HepG2 (cell line): ENCODE results near the gene COMMD8. TPM values are rescaled to one million over a fixed set of nuclear protein-coding genes. Genes with fewer than 3 reads are reported as not detected.

Experiments
- BRCA1 ChIP-seq: sonication (generic); formaldehyde crosslinking; IDR thresholded peaks from 2 replicates; pipeline ENCODE4 v1.4.0; 2020; ENCODE audit warnings: missing genetic modification reagents
- DPF2 ChIP-seq: sonication (generic); formaldehyde crosslinking; IDR thresholded peaks from 2 replicates; pipeline ENCODE4 v1.4.0; 2020; ENCODE audit warnings: mild to moderate bottlenecking, low read depth, missing genetic modification reagents, borderline replicate concordance
- ELK4 ChIP-seq: sonication (generic); formaldehyde crosslinking; IDR thresholded peaks from 2 replicates; pipeline ENCODE4 v1.9.0; 2021; ENCODE audit warnings: missing genetic modification reagents, borderline replicate concordance
- GABPB1 ChIP-seq: IDR thresholded peaks from 2 replicates; pipeline ENCODE4 v1.6.1; 2016; ENCODE audit warnings: mild to moderate bottlenecking, missing genetic modification reagents, moderate library complexity, missing compliant biosample characterization
- HNF4A ChIP-seq: sonication (generic); formaldehyde crosslinking; IDR thresholded peaks from 2 replicates; pipeline ENCODE4 v1.4.0; 2020; ENCODE audit warnings: missing genetic modification reagents
- MED1 ChIP-seq: sonication (generic); formaldehyde crosslinking; IDR thresholded peaks from 2 replicates; pipeline ENCODE4 v1.4.0; 2020; ENCODE audit warnings: missing genetic modification reagents
- MZF1 ChIP-seq: sonication (generic); formaldehyde crosslinking; IDR thresholded peaks from 2 replicates; pipeline ENCODE4 v1.8.1; 2023; ENCODE audit warnings: mild to moderate bottlenecking, missing genetic modification reagents, borderline replicate concordance
- NCOA1 ChIP-seq: sonication (generic); formaldehyde crosslinking; IDR thresholded peaks from 2 replicates; pipeline ENCODE4 v1.9.0; 2021; ENCODE audit warnings: missing genetic modification reagents
- NFRKB ChIP-seq: fragments of 450-650 bp; IDR thresholded peaks from 2 replicates; pipeline ENCODE4 v1.6.1; 2017
- PRDM10 ChIP-seq: sonication (generic); formaldehyde crosslinking; IDR thresholded peaks from 2 replicates; pipeline ENCODE4 v1.4.0; 2020; ENCODE audit warnings: low read depth, missing genetic modification reagents
- RELA ChIP-seq: sonication (generic); formaldehyde crosslinking; IDR thresholded peaks from 2 replicates; pipeline ENCODE4 v1.4.0; 2020; ENCODE audit warnings: missing genetic modification reagents
- SAP130 ChIP-seq: IDR thresholded peaks from 2 replicates; pipeline ENCODE4 v1.6.1; 2016; ENCODE audit warnings: low read depth
- TGIF2 ChIP-seq: IDR thresholded peaks from 2 replicates; pipeline ENCODE4 v1.6.1; 2016; ENCODE audit warnings: control low read depth, missing compliant biosample characterization
- TOPORS ChIP-seq: sonication (generic); formaldehyde crosslinking; IDR thresholded peaks from 2 replicates; pipeline ENCODE4 v1.8.0; 2023; ENCODE audit warnings: mild to moderate bottlenecking, missing genetic modification reagents
- ZNF180 ChIP-seq: sonication (generic); formaldehyde crosslinking; IDR thresholded peaks from 2 replicates; pipeline ENCODE4 v1.4.0; 2020; ENCODE audit warnings: low read depth, missing genetic modification reagents, borderline replicate concordance
- ZNF264 ChIP-seq: sonication (generic); formaldehyde crosslinking; IDR thresholded peaks from 2 replicates; pipeline ENCODE4 v1.4.0; 2020; ENCODE audit warnings: missing genetic modification reagents
- ZNF282 ChIP-seq: fragments of 450-650 bp; IDR thresholded peaks from 2 replicates; pipeline ENCODE4 v1.6.1; 2018; ENCODE audit not compliant: partially characterized antibody
- ZNF83 ChIP-seq: sonication (generic); formaldehyde crosslinking; IDR thresholded peaks from 2 replicates; pipeline ENCODE4 v1.4.0; 2020; ENCODE audit warnings: missing genetic modification reagents, mild to moderate bottlenecking, borderline replicate concordance
- polyA plus RNA-seq, 8 experiments: library from polyadenylated mRNA; depleted of rRNA in 3 of 8; stranded (reverse) in 7 of 8; unstranded in 1 of 8; fragments of >200 nt; fragmentation: Illumina TruSeq in 4 of 8; extraction: Trizol in 4 of 8; gene quantifications; 2 replicates each; pipeline versions ENCODE4 v1.2.1 to v1.2.3, GENCODE V29; 2011 to 2016; ENCODE audit warnings: low read depth in 4 of 8, missing spikeins in 1 of 8, mixed read lengths in 1 of 8; ENCODE audit not compliant: insufficient read depth in 1 of 8
- total RNA-seq, 5 experiments: library from RNA; depleted of rRNA; stranded (reverse); fragments of >200 nt; fragmentation: Illumina TruSeq; extraction: Trizol; gene quantifications; 2 replicates each; pipeline ENCODE4 v1.2.3, GENCODE V29; 2016; ENCODE audit warnings: low read depth in 1 of 5
- TF ChIP-seq, protein P1 (sequence below): sonication (generic); formaldehyde crosslinking; IDR thresholded peaks from 2 replicates; pipeline ENCODE4 v1.8.0; 2022; ENCODE audit warnings: missing genetic modification reagents, mild to moderate bottlenecking, inconsistent platforms, borderline replicate concordance
- TF ChIP-seq, protein P2 (sequence below): sonication (generic); formaldehyde crosslinking; IDR thresholded peaks from 2 replicates; pipeline ENCODE4 v1.5.1; 2020; ENCODE audit warnings: missing genetic modification reagents, mild to moderate bottlenecking, borderline replicate concordance
- TF ChIP-seq, protein P3 (sequence below): sonication (generic); formaldehyde crosslinking; IDR thresholded peaks from 2 replicates; pipeline ENCODE4 v1.4.0; 2020; ENCODE audit warnings: mild to moderate bottlenecking, missing genetic modification reagents

COMMD8 gene
- total and polyA plus RNA-seq, 2 of the 13 experiments (the other 11 are each of a cell fraction or from before 2014, with no cell fraction given) = 7.1 to 20.3 TPM

GRCh38 chr4:47463235-47463956 lies at the start of gene COMMD8 (continued):
- TF ChIP-seq, protein P1, sequence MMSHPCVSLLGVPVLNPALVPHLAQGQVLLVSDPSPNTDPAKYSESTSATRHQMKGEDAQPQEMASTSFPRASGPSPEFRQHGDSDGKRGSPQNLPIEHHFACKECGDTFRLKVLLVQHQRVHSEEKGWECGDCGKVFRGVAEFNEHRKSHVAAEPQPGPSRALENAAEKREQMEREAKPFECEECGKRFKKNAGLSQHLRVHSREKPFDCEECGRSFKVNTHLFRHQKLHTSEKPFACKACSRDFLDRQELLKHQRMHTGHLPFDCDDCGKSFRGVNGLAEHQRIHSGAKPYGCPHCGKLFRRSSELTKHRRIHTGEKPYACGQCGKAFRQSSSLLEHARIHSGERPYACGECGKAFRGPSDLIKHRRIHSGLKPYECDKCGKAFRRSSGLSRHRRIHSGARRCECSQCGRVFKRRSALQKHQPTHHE = peak; percentile 70; the same call in 1 of the 2 replicates
- TF ChIP-seq ZNF83 (CRISPR knock-in tag) = no peak
- TF ChIP-seq MZF1 (CRISPR knock-in tag) = no peak
- peak; percentile 91 for TF ChIP-seq SAP130 (CRISPR knock-in tag)
- TF ChIP-seq BRCA1 = no peak
- TF ChIP-seq DPF2 (CRISPR knock-in tag) = no peak
- TF ChIP-seq TGIF2 = no peak
- TF ChIP-seq HNF4A (CRISPR knock-in tag) = no peak
- 0 out of 2 replicates have a peak, but pooled peaks have one; percentile 55 for TF ChIP-seq RELA (CRISPR knock-in tag)
- TF ChIP-seq, protein P2, sequence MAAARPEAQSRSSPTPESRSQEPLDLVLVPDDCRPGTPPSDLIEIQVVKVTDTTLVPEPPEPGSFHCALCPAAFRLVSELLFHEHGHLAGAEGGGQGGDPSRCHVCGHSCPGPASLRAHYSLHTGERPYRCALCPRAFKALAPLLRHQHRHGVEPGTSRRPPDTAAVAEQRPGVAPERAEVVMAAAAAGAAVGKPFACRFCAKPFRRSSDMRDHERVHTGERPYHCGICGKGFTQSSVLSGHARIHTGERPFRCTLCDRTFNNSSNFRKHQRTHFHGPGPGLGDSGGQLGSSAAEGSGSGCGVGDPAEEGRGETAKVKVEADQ (CRISPR knock-in tag) = no peak
- no peak for TF ChIP-seq TOPORS (CRISPR knock-in tag)
- TF ChIP-seq ZNF180 (CRISPR knock-in tag) = no peak
- TF ChIP-seq ZNF264 (CRISPR knock-in tag) = 0 out of 2 replicates have a peak, but pooled peaks have one; percentile 40
- TF ChIP-seq, protein P3, sequence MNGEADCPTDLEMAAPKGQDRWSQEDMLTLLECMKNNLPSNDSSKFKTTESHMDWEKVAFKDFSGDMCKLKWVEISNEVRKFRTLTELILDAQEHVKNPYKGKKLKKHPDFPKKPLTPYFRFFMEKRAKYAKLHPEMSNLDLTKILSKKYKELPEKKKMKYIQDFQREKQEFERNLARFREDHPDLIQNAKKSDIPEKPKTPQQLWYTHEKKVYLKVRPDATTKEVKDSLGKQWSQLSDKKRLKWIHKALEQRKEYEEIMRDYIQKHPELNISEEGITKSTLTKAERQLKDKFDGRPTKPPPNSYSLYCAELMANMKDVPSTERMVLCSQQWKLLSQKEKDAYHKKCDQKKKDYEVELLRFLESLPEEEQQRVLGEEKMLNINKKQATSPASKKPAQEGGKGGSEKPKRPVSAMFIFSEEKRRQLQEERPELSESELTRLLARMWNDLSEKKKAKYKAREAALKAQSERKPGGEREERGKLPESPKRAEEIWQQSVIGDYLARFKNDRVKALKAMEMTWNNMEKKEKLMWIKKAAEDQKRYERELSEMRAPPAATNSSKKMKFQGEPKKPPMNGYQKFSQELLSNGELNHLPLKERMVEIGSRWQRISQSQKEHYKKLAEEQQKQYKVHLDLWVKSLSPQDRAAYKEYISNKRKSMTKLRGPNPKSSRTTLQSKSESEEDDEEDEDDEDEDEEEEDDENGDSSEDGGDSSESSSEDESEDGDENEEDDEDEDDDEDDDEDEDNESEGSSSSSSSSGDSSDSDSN (CRISPR knock-in tag) = peak; percentile 87
- TF ChIP-seq GABPB1 (CRISPR knock-in tag) = peak; percentile 91
- TF ChIP-seq PRDM10 = no peak
- peak; percentile 37; the same call in 1 of the 2 replicates for TF ChIP-seq MED1 (CRISPR knock-in tag)
- TF ChIP-seq ZNF282 = no peak
- TF ChIP-seq ELK4 = no peak
- no peak for TF ChIP-seq NCOA1
- no peak for TF ChIP-seq NFRKB
